HG03066 (cell line): ENCODE measurements around the gene PRTN3.

ENCODE experiments used
- ATAC-seq: cut with Tn5 transposase; IDR thresholded peaks from one replicate; pipeline ENCODE4 v1.9.1; 2021; ENCODE audit warnings: low read depth; ENCODE audit not compliant: unreplicated experiment

The PRTN3 gene

DNA sequence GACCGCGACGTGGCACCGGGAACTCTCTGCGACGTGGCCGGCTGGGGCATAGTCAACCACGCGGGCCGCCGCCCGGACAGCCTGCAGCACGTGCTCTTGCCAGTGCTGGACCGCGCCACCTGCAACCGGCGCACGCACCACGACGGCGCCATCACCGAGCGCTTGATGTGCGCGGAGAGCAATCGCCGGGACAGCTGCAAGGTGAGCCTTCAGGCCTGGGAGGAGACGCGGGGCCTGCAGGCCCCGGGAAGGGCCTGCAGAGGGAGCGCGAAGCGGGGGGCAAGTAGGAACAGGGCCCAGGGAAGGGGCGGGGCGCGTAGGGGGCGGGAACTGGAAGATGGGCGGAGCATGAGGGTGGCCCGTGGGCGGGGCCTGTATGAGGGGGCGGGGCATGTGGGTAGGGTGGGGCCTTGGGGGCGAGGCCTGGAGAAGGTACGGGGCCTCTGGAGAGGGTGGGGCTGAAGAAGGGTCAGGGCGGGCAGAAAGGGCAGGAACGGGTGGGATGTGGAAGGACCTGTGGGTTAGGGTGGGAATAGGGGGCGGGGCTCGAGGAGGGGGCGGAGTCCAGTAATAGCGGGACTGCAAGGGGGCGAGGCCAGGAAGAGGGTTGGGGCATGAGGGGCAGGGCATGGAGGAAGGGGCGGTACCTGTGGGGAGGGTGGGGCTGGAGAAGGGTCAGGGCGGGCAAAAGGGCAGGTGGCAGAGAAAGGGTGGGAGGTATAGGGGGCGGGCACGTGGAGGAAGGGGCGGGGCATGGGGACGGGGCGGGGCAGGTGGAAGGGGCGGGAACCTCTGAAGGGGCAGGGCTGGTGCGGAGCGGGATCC is 21.2 kb downstream of the PRTN3 start:
- no peak for ATAC-seq

DNA sequence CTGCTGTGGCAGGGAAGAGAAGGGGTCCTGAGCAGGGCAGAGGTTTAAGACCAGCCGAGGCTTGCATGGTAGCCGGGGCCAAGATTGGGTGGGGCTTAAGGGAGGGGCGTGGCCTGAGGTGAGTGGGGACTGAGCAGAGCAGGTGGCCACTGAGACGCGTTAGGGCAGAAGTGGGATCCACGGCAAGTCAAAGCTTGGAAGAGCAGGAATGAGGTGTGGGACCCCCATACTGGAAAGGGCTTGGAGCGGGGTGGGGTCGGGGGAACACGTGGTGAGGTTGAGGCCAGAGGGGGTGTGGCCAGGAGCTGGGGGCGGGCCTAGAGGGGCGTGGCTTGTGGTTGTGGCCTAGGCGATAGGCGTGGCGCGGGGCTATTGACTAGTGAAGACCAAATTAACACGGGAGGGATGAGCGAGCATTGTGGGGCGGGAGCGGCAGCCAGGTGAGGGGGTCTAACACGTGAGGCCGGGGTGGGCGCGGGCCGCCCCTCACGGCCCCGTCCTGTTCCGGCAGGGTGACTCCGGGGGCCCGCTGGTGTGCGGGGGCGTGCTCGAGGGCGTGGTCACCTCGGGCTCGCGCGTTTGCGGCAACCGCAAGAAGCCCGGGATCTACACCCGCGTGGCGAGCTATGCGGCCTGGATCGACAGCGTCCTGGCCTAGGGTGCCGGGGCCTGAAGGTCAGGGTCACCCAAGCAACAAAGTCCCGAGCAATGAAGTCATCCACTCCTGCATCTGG is 21.9 kb downstream of the PRTN3 start:
- no peak for ATAC-seq

DNA sequence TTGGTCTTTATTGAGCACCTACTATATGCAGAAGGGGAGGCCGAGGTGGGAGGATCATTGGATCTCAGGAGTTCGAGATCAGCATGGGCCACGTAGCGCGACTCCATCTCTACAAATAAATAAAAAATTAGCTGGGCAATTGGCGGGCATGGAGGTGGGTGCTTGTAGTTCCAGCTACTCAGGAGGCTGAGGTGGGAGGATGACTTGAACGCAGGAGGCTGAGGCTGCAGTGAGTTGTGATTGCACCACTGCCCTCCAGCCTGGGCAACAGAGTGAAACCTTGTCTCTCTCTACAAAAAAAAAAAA is 22.5 kb downstream of the PRTN3 start:
- ATAC-seq, result no peak

DNA sequence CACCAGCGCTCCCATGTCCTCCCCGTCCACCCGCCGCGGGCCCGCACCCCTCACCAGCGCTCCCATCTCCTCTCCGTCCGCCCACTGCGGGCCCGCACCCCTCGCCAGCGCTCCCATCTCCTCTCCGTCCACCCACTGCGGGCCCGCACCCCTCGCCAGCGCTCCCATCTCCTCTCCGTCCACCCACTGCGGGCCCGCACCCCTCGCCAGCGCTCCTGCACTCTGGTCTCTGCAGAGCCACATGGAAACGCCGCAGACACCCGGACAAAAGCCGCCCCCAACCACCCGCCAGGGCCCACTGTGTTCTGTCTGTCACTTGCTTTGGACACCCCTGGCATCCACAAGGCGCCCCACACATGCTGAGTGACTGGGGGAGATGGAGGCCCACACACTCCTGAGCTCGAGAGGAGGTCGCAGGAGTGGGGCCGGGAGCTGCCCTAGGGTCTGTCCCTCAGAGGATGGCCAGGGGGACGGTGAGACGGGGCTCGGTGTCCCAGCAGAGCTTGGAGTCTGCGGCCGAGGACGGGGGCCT is 26.0 kb downstream of the PRTN3 start:
- no peak for ATAC-seq

DNA sequence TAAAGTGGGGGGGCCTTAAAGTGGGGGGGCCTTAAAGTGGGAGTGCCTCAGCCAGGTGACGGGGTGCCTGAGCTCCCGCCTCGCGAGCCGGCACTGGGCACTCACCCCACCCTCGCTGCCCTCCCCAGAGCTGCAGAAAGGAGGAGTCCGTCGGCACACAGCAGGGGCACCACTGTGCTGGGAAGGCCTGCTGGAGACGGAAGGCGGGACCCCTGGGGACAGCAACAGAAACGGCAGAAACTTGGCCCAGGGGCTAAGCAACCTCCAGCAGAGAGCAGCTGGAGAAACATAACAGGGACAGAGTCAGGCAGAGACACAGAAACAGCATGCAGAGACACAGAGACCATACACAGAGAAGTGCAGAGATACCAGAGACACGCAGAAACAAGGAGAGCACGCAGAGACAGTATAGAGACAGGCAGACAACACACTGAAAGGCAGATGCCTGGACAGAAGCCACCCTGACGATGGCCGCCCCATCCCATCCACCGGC is 26.5 kb downstream of the PRTN3 start:
- ATAC-seq, result no peak

DNA sequence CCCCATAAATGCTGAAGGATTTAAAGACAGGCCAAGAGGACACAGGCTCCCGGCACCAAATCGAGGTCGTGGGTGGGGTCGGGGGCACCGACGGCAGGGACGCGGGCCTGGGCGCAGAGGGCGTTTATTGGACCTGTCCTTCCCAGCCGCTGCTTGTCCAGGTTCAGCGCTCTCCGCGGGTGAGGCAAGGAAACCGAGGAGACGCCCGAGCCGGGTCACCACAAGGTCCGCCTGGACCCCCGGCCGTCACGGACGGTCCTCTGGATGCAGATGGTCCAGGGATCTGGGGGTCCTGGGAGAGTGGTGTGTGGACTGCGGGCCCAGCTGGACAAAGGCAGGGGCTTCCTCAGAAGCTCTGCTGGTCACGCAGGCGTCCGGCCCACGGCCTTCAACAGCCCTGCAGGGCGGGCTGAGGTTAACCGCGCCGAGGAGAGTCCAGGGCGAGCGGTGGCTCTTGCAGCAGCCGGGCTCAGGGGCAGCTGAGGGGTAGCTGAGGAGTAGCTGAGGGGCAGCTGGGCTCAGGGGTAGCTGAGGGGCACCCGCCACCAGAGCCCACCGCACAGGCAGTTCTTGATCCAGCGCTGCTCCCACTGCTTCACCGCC is 27.2 kb downstream of the PRTN3 start:
- no peak for ATAC-seq

DNA sequence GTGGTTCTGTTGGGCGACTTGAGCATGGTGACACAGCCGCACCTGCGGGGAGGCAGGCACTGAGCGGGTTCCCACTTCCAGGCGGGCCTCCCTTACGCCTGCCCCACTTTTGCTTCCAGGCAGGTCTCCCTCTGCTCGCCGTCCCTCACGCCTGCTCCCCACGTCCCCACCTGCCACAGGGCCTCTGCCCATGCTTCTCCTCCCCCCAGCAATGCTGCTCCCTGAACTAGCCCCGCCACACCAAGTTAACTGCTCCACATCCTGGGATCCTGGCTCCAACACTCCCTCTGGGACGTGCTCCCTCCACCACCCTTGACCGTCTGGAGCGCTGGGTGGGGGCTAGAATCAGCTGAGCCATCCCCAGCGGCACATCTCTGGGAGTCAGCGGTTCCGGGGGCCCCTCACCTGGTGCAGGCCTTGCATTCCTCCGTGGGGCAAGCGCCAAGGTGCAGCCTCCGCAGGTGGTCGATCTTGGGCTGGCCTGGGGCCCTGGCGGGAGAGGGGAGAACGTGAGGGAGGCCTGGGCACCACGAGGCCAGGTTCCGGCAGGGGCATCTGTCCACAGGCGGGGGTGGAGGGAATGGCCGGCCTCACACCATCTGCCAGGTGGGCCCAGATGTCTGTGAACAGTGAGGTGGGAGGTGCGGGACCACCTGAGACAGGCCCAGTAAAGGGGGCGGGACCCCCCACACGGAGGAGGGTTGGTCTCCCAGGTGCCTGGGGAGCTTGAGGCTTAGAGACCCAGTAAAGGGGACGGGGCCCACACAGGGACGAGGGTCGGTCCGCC is 27.9 kb downstream of the PRTN3 start:
- ATAC-seq, result no peak

DNA sequence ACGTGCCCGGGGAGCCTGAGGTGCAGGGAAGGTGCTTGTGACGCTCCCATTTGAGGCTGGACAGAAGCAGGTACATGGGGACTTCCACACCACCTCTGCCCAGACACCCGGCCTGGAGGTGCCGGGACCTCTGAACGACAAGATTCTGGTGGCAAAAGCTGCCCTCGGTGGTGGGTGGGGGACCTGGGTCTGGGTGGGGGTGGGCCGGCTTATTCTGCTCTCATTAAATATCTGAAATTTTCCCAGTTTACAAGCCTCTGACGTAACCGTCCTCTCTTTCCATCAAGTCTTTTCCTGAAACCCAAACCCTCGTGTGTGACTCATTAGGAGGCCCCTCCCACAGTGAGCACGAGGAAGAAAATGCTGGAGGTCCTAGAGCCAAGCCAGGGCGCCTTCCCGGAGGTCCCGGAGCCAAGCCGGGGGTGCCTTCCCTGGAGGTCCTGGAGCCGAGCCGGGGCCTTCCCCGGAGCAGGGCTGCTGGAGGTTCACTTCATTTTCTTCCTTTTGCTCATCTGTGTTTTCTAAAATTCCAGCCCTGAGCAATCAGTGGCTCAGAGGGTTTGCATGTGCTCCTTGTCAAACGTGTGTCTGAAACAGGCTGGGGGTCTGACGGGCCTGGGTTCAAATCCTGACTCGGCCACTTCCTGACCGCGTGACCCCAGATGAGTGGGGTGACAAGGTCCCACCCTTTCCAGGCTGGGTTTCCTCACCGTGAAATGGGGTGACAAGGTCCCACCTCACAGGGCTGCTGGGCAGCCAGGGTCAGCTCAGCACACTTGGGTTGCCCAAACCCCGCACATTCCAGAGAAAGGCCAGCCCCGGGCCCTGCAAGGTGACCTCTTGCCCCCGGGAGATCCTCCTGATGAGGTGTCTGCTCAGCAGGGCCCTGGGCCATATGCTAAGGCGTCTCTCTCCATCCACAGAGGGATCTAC is 28.7 kb downstream of the PRTN3 start:
- ATAC-seq, result no peak

- ATAC-seq, result no peak
Measured at GRCh38 chr19:870314-870713, 29.5 kb downstream of the PRTN3 start.

- ATAC-seq, result no peak
Measured at GRCh38 chr19:870963-871401, 30.2 kb downstream of the PRTN3 start.

- no peak for ATAC-seq
Measured at GRCh38 chr19:871446-872265, 30.9 kb downstream of the PRTN3 start.

DNA sequence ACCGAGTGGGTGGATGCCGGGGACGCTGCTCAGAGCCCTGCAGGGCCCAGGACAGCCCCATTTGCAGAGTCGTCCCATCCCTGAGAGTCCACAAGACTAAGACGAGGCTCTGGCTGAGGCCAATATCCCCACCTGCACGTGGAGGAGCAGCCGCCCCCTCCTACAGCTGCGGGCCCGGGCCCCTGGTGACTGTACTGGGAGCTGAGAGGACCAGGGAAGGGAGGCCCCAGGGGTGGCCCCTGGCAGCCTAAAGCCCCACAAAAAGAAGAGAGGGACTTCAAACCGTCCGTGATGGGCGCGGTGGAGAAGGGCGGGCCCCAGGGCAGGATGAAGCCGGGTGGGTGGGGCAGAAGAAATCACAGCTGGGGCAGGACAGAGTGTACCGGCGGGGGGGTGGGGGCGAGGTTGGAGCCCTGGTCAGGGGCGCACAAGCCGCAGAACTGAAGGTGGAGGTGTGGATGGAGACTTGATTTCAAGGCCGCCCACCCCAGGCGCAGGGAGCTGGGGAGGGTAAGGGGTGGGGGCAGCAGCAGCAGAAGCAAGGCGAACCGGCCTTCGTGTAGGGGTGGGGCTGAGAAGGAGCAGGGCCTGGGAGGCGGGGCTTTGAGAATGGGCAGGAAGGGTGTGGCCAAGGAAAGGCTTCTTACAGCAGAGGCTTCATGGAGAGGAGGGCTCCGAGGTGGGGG is 31.6 kb downstream of the PRTN3 start:
- ATAC-seq, result no peak

- ATAC-seq, result no peak
Measured at GRCh38 chr19:873084-873483, 32.3 kb downstream of the PRTN3 start.

DNA sequence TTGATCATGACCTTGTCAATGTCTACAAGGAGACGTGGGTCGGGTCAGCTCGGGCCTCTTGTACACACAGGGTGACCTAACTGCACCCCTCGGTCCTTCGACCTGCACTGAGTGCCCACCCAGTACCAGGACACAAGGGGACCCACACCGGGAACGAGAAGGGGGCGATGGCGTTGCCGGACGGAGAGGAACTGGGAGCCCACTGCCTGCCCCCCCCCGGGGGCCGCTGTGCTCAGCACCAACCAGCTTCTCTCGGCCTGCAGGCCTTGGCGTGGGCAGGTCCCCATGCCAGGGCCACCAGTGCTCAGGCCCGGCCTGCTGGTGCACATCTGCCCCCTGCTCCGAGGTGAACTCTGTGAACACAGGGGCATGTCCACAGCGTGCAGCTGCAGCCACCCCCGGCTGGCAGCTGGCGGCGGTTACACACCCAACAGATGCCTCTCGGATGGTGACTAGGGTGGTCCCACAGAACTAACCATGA is 32.8 kb downstream of the PRTN3 start:
- no peak for ATAC-seq

DNA sequence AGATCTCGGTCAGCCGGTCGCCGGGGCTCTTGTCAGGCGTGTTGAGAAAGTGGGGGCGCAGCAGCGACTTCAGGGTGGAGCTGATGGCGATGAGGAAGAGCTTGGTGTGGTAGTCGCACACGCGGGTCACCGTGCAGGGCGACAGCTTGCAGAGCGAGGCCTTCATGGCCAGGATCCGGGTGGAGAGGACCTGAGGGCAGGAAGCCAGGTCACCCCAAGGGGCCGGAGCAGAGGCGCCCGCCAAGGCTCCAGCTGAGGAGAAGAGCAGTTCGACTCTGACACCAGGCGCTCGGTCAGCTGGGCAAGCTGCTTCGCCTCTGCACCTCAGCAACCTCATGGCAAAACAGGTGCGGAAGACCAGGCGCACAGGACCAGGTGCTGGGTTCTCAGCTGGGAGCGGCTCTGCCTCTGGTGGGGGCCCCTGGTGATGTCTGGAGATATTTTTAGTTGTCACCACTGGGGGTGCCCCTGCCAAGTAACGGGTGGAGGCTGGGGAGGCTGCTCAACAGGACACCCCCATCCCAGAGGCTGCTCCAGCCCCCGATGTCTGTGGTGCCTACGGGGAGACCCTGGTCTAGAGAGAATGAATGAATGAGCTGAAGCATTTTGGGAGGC is 34.6 kb downstream of the PRTN3 start:
- ATAC-seq, result no peak

- ATAC-seq, result no peak
Measured at GRCh38 chr19:876089-876488, 35.3 kb downstream of the PRTN3 start.

GRCh38 chr19:876780-877314 is 36.0 kb downstream of the PRTN3 start:
- no peak for ATAC-seq
